ENCODE data around the gene MC1R.

Gene MC1R

DNA sequence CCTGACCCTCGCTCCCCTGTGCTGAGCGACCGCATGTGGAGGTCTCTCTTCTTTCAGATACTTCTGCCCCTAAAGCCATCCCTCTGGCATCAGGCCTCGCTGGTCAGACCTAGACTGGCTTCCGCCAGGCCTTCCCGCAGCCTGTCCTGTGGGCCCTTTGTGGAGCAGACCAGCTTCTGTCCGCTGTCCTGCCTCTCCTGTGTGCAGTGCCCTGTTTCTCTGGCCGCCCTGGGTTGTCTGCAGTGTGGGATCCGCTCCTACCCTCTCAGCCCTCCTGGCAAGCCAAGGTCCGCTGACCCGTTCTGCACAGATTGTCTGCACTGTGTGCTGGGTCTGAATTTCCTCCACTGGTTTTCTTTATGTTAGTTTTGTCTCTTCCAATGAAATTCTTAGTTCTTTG, 21.5 kb upstream of the MC1R start:
- no peak for DNase-seq

DNA sequence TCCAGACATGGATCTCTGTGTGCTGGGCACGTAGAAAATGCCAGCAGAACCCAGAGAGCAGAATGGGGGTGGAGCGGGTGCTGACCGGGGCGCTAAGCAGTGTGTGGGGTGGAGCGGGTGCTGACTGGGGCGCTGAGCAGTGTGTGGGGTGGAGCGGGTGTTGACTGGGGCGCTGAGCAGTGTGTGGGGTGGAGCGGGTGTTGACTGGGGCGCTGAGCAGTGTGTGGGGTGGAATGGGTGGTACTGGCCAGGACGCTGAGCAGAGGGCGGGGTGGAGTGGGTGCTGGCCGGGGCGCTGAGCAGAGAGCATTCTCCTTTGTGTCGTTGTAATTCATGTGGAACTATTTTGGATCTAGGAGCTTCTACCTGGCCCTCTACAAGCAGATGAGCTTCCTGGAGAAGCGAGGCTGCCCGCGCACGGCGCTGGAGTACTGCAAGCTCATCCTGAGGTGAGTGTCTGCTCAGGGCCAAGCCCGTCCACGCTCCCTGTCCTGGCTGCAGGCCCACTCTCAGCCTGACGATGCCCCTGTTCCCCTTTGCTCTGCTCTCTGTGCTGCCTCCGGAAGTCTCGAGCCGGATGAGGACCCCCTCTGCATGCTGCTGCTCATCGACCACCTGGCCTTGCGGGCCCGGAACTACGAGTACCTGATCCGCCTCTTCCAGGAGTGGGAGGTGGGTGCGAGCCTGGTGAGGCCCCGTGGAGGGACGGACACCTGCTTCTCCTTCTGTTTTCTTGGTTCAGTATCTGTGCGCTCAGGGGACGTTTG, 20.3 kb upstream of the MC1R start:
- DNase-seq, result no peak

- no peak for DNase-seq
Observed at GRCh38 chr16:89899879-89900481, 18.7 kb upstream of the MC1R start.

DNA sequence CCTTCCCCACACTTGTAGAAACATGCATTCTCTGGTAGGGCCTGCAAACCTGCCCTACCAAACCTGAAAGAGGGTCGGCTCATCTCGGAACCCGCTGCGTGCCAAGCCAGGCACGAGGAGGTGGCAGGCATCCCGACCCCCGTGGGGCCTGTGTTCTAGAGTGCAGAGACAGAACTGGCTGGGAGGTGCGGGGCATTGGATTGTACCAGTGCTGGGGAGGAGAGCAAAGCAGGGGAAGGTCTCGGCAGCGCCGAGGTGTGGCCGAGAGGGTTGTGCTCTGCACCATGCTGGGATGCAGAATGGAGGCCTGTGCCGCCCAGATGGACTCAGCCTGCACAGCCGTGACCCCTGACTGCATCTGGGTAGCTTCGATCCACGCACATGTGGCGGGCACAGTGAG, 17.8 kb upstream of the MC1R start:
- no peak for DNase-seq

DNA sequence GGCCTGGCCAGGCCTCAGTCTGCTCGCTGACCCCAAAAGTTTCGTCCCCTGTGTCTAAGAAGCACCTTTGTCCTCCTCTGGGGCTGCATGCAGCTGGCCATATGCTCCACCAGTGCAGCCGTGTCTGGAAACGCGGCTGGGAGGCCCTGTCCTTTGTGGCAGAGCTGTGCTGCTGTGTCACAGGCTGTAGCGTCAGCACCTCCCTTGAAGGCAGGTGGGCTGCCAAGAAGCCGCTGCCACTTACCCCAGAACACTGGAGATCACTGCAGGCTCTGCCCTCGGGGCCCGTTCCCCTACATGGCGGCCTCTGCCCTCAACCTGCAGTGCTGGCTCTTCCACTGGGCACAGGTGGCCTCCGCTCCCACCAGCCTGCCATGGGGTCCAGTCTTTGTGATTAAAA, 15.7 kb upstream of the MC1R start:
- no peak for DNase-seq

DNA sequence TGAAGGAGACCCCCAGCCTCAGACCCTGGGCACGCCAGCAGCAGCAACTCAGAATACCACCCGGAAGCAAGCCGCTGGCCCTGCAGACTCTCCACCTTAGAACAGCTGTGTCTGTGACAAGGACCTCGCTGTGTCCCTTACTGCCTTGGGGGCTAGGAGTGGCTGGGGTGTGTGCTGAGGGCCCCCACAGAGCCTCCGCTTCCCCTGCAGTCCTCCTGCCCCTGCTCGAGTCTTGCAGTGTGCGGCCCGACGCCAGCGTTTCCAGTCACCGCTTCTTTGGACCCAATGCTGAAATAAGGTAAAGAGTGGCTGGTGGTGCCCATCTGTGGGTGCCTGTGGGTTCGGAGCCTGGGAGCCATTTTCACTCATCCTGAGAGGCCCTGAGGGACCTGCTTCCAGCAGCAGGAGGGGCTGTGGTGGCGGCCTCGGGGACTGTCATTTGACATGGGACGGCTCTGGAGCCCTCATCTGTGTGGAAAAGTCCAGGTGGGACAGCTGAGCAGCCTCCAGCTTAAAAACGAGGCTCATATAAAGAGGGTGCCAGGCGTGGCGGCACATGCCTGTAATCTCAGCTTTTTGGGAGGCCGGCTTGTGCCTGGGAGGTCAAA, 14.7 kb upstream of the MC1R start:
- no peak for DNase-seq

DNA sequence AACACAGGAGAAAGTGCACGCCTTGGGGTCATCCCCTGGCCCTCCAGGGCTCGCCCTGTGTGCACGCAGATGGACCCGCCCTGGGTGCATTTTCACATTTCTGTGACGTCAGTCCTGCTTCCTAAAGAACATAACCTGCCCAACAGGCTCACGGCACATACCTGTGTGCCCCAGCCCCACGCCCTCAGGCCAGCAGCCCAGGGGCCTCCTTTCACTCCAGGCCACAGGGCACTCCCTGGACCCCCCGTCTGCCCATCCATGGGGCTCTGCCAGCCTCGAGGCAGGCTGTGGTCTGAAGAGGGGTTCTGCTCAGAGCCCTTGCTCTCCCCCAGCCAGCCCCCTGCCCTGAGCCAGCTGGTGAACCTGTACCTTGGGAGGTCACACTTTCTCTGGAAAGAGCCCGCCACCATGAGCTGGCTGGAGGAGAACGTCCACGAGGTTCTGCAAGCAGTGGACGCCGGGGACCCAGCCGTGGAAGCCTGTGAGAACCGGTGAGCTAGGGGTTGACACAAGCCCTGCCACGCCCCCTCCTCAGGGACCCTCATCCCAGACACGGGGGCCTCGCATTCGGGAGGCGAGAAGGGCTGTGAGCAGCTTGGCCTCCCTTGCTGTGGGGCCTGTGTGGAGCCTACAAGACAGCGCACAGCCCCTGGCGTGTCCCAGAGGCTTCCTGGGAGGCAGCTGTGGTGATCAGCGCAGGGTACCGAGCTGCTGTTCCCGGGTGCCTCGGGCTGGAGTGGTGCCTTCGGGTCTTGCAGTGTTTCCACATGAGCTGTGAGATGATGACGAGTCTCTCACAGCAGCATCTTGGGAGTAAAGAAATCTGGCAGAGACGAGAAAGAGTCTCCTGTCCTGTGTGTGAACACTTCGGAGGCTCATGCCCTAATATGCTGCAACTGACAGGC, 13.8 kb upstream of the MC1R start:
- no peak for DNase-seq

DNA sequence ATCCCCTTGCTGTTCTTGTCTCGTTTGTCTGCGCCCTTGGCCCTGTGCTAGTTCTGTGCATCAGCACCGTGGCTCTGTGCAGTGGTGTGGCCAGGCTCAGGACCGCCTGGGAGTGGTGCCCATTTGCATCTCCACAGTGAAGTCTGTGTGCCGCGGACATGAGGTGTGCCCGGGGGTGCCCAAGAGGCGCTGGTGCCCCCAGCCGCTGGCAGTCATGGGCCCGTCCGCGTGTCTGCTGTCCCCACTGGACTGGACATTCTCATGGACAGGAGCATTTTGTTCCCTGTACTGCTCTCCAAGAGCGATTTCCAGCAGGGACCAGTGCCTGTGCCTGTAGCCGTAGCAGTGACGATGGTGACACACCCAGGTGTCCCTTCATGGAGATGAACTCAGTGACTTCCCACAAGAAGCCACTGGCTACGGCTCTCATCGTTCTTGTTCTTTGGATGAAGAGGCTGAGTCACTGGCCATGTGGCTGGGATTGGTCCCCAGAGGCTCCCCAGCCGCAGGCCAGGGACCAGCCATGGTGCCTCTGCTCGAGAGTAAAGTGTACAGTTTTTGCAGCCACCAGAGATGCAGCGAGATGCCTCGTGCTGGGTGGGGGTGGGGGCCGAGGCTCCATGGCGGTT, 13.0 kb upstream of the MC1R start:
- no peak for DNase-seq

GRCh38 chr16:89906140-89907025, 12.3 kb upstream of the MC1R start:
- DNase-seq, result no peak

GRCh38 chr16:89907055-89907814, 11.4 kb upstream of the MC1R start:
- DNase-seq, result no peak

- DNase-seq, result no peak
Observed at GRCh38 chr16:89908236-89908635, 10.4 kb upstream of the MC1R start.

GRCh38 chr16:89909777-89910716, 8.6 kb upstream of the MC1R start:
- DNase-seq, result peak; percentile 75

DNA sequence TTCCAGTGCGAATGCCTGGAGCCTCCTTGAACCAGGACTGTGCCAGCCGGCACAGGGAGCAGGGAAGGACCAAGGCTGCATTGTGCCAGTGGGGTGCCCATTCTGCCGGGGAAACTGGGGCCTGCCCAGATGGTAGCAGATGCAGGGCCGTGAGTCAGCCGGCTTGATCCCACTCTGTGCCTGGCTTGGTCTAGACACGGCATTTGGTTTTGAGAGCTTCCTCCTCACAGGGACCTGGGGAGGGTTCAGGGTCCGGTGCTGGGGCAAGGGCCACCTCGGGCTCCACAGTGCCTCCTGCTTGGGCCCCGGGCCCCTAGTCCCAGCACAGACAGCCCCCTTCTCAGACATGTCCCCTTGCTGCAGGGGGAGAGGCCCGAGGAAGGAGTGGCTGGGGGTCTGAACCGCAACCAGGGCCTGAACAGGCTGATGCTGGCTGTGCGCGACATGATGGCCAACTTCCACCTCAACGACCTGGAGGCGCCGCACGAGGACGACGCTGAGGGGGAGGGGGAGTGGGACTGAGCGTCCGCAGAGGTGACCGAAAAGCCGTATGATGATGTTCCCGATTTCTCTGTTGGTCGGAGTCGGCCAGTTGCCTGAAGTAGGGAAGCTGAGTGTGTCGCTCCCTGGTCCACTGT, 7.8 kb upstream of the MC1R start:
- no peak for DNase-seq

DNA sequence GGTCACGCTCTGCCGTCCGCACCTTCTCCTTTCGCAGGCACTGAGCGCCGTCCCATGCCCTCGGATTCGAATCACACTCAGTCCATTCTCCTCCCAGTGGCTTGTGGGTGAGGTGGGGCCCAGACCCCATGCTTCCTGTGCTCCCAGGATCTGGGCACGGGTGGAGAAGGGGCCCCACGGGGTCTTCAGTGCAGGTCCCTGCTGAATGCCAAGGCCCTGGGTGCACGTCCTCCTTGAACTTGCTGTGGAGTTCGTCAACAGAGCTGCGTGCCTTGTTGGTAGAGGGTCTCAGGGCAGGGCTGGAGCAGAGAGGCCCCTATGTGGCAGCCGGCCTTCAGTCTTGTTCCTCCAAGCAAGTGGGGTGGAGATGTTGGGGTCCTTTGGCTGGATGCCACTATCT, 7.3 kb upstream of the MC1R start:
- DNase-seq, result no peak

- no peak for DNase-seq
Observed at GRCh38 chr16:89912143-89912542, 6.5 kb upstream of the MC1R start.

GRCh38 chr16:89912627-89913026, 6.0 kb upstream of the MC1R start:
- DNase-seq, result no peak

DNA sequence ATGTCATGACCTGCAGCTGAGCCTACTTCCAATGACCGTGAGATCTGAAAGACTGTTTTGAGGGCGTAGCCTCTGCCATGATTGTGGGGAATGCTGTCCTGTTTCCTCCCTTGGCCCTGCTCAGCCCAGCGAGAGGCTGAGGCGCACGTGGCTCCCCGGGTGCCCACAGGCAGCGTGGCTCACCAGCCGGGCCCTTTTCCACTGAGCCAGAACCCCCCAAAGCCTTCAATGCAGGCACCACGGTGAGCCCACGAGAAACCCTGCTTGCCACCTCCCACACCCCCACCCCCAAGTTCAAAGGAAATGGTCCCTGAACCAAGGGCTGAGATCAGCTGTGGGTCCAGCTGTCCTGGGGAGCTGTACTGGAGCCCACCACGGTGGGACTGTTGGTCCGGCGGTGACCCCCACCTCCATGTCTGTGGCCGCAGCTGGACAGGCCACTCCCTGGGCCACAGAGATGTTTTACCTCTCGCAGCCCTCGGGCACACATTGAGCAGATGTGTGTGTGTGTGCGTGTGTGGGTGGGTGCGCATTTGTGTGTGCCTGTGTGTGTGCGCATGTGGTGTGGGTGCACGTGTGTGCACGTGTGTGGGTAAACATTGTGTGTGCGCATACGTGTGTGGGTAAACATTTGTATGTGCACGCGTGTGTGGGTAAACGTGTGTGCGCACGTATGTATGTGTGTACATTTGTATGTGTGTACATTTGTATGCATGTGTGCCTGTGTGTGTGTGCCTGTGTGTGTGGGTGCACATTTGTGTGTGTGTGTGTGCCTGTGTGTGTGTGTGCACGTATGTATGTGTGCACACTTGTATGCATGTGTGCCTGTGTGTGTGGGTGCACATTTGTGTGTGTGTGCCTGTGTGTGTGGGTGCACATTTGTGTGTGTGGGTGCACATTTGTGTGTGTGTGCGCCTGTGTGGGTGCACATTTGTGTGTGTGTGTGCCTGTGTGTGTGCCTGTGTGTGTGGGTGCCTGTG, 5.0 kb upstream of the MC1R start:
- no peak for DNase-seq

Measured in CD4-positive, alpha-beta T cell treated with Interleukin-17A for 4 hours (primary cell).